ENCODE measurements around the gene GPC5.

GRCh38 chr13:91744284-91744683, 345.9 kb downstream of the GPC5 start:
- TF ChIP-seq CTCF (IDR thresholded peaks at IDR 0.05) (no peak), POLR2A (IDR thresholded peaks at IDR 0.05) (no peak)

All from ovary (tissue), 3 donors.